HepG2 (cell line): ENCODE results near the gene ZNF112. TPM values are rescaled to one million over a fixed set of nuclear protein-coding genes. Genes with fewer than 3 reads are reported as not detected.
A peak's percentile ranks its signal among the peaks of the same experiment; 100 is the strongest.

ENCODE experiments used
- ATAC-seq: fragments of 200-7000 bp; cut with Tn5 transposase; 3 replicates; pipeline ENCODE4 v1.9.1; 2020; ENCODE audit warnings: mild to moderate bottlenecking, moderate library complexity
- BruUV-seq: library from RNA; stranded (reverse); fragments of 400-500 nt; replicated peaks from 2 replicates; lab custom pipeline; 2021; lab: Mats Ljungman, UMichigan
- CTCF ChIA-PET: fragments of 300-600 bp; formaldehyde crosslinking; extraction: SDS; loops from one replicate; lab custom pipeline; 2021; ENCODE audit warnings: low total read pairs, inconsistent platforms, low intra/inter-chr PET ratio; lab: Yijun Ruan, JAX
- POLR2A ChIA-PET: fragments of 350-600 bp; sonication (Branson Sonifier 250); formaldehyde crosslinking; loops from one replicate; lab custom pipeline; 2020; ENCODE audit warnings: antibody characterized with exemption, inconsistent platforms; lab: Yijun Ruan, JAX
- DNase-seq: peaks from one replicate; pipeline ENCODE4 v3.0.0-alpha.2; 2015; ENCODE audit warnings: low spot score
- FAIRE-seq: peaks from 3 replicates; lab custom pipeline; 2011; peaks lifted over from hg19 to GRCh38; lab: Jason Lieb, UNC
- H2AFZ ChIP-seq: one replicate; pipeline ENCODE4 v1.6.1; 2011; ENCODE audit warnings: low read length, inconsistent platforms
- H3K27ac ChIP-seq: fragments of 300-600 bp; 3 replicates; pipeline ENCODE4 v1.8.0; 2011; ENCODE audit warnings: mixed run types, mild to moderate bottlenecking, mixed read lengths, low read length, inconsistent platforms; ENCODE audit not compliant: insufficient read depth; ENCODE audit errors: extremely low read length
- H3K27me3 ChIP-seq, 2 experiments: fragments of 200-600 bp in 1 of 2; 2 replicates in 1 of 2; 3 replicates in 1 of 2; pipeline versions ENCODE4 v1.6.0 to v1.8.0; 2011; ENCODE audit warnings: low read length in 2 of 2, mild to moderate bottlenecking in 2 of 2, moderate library complexity in 2 of 2, inconsistent platforms in 1 of 2; ENCODE audit not compliant: insufficient read depth in 2 of 2, control insufficient read depth in 1 of 2
- H3K36me3 ChIP-seq, 2 experiments: fragments of 200-600 bp in 1 of 2; replicated peaks in 1 of 2; 2 replicates in 1 of 2; 3 replicates in 1 of 2; pipeline versions ENCODE4 v1.5.1 to v1.8.0; 2011; ENCODE audit warnings: low read length in 2 of 2, inconsistent platforms in 1 of 2; ENCODE audit not compliant: insufficient read depth in 2 of 2, control insufficient read depth in 1 of 2
- H3K4me1 ChIP-seq: 2 replicates; pipeline ENCODE4 v1.5.1; 2012; ENCODE audit warnings: low read length, inconsistent platforms; ENCODE audit not compliant: insufficient read depth
- H3K4me2 ChIP-seq: 2 replicates; pipeline ENCODE4 v1.6.0; 2011; ENCODE audit warnings: low read depth, low read length, inconsistent platforms
- H3K4me3 ChIP-seq, 3 experiments: fragments of 200-600 bp in 1 of 3; sonication (generic), shearing (Covaris generic) in 1 of 3; replicated peaks in 1 of 3; 2 replicates each; pipeline ENCODE4 v1.5.1; 2011 to 2016; ENCODE audit warnings: low read length in 3 of 3, inconsistent platforms in 2 of 3, low read depth in 2 of 3, mild to moderate bottlenecking in 2 of 3, control low read depth in 1 of 3, mixed read lengths in 1 of 3; ENCODE audit not compliant: insufficient read depth in 1 of 3
- H3K79me2 ChIP-seq: one replicate; pipeline ENCODE4 v1.6.1; 2011; ENCODE audit warnings: low read length, inconsistent platforms; ENCODE audit not compliant: insufficient read depth
- H3K9ac ChIP-seq: 2 replicates; pipeline ENCODE4 v1.6.0; 2011; ENCODE audit warnings: mild to moderate bottlenecking, low read depth, low read length, inconsistent platforms; ENCODE audit not compliant: insufficient read depth
- H3K9me3 ChIP-seq: 2 replicates; pipeline ENCODE4 v1.5.1; 2012; ENCODE audit warnings: mild to moderate bottlenecking, low read length
- H4K20me1 ChIP-seq: 2 replicates; pipeline ENCODE4 v1.6.0; 2011; ENCODE audit warnings: inconsistent platforms, mild to moderate bottlenecking, low read length, moderate library complexity; ENCODE audit not compliant: insufficient read depth
- ARNT ChIP-seq: fragments of 450-650 bp; IDR thresholded peaks from 2 replicates; pipeline ENCODE4 v1.6.1; 2017
- CBX5 ChIP-seq: sonication (generic); formaldehyde crosslinking; IDR thresholded peaks from 2 replicates; pipeline ENCODE4 v1.4.0; 2020; ENCODE audit warnings: missing genetic modification reagents, borderline replicate concordance
- GATAD2A ChIP-seq: IDR thresholded peaks from 2 replicates; pipeline ENCODE4 v1.6.1; 2016
- HMGXB3 ChIP-seq: sonication (generic); formaldehyde crosslinking; IDR thresholded peaks from 2 replicates; pipeline ENCODE4 v1.4.0; 2020; ENCODE audit warnings: missing genetic modification reagents, borderline replicate concordance
- HOXA5 ChIP-seq: sonication (generic); formaldehyde crosslinking; IDR thresholded peaks from 2 replicates; pipeline ENCODE4 v1.4.0; 2020; ENCODE audit warnings: missing genetic modification reagents
- MAX ChIP-seq: IDR thresholded peaks from 2 replicates; pipeline ENCODE4 v1.6.1; 2012; ENCODE audit warnings: inconsistent platforms
- NFYC ChIP-seq: IDR thresholded peaks from 2 replicates; pipeline ENCODE4 v1.6.1; 2016; ENCODE audit warnings: missing genetic modification reagents, missing compliant biosample characterization
- SAP130 ChIP-seq: IDR thresholded peaks from 2 replicates; pipeline ENCODE4 v1.6.1; 2016; ENCODE audit warnings: low read depth
- SIN3A ChIP-seq: IDR thresholded peaks from 2 replicates; pipeline ENCODE4 v1.6.1; 2011; ENCODE audit warnings: low read depth, mild to moderate bottlenecking, control low read depth, low read length, borderline replicate concordance
- THAP11 ChIP-seq: IDR thresholded peaks from 2 replicates; pipeline ENCODE4 v1.6.1; 2016; ENCODE audit warnings: missing biosample characterization, missing genetic modification reagents
- YY1 ChIP-seq: IDR thresholded peaks from 2 replicates; pipeline ENCODE4 v1.6.1; 2011; ENCODE audit warnings: low read length, low read depth, moderate library complexity, mild to moderate bottlenecking; ENCODE audit not compliant: insufficient read depth, insufficient replicate concordance
- ZNF143 ChIP-seq: sonication (generic); formaldehyde crosslinking; IDR thresholded peaks from 2 replicates; pipeline ENCODE4 v1.4.0; 2020; ENCODE audit warnings: missing genetic modification reagents
- ZNF234 ChIP-seq: sonication (generic); formaldehyde crosslinking; conservative IDR thresholded peaks from 2 replicates; pipeline ENCODE4 v1.5.1; 2020; ENCODE audit warnings: mild to moderate bottlenecking, missing genetic modification reagents
- ZNF382 ChIP-seq: sonication (generic); formaldehyde crosslinking; IDR thresholded peaks from 2 replicates; pipeline ENCODE4 v1.5.0; 2020; ENCODE audit warnings: missing genetic modification reagents, mild to moderate bottlenecking, borderline replicate concordance
- ZNF687 ChIP-seq: sonication (generic); formaldehyde crosslinking; IDR thresholded peaks from 2 replicates; pipeline ENCODE4 v1.5.1; 2020; ENCODE audit warnings: mild to moderate bottlenecking, missing genetic modification reagents, moderate library complexity
- ZSCAN12 ChIP-seq: sonication (generic); formaldehyde crosslinking; IDR thresholded peaks from 2 replicates; pipeline ENCODE4 v1.9.0; 2021; ENCODE audit warnings: mild to moderate bottlenecking, missing genetic modification reagents
- WGBS: methylation state at CpG from one replicate; pipeline ENCODE4 v1.1.6; 2017; ENCODE audit warnings: low lambda C conversion rate; 5-methylcytosine and 5-hydroxymethylcytosine counted together
- in situ Hi-C: cut with HindIII; loops from 2 replicates; pipeline ENCODE4 v1.10.0; 2017; ENCODE audit warnings: low pct_unique_long_range_greater_than_20kb; ENCODE audit not compliant: extremely low pct_ligation_motif_present
- intact Hi-C: fragments of 100-400 bp; cut with micrococcal nuclease; formaldehyde crosslinking; loops from one replicate; pipeline ENCODE4 v1.10.0; 2022; ENCODE audit not compliant: unreplicated experiment
- polyA plus RNA-seq, 8 experiments: library from polyadenylated mRNA; depleted of rRNA in 3 of 8; stranded (reverse) in 7 of 8; unstranded in 1 of 8; fragments of >200 nt; fragmentation: Illumina TruSeq in 4 of 8; extraction: Trizol in 4 of 8; gene quantifications; 2 replicates each; pipeline versions ENCODE4 v1.2.1 to v1.2.3, GENCODE V29; 2011 to 2016; ENCODE audit warnings: low read depth in 4 of 8, missing spikeins in 1 of 8, mixed read lengths in 1 of 8; ENCODE audit not compliant: insufficient read depth in 1 of 8
- total RNA-seq, 5 experiments: library from RNA; depleted of rRNA; stranded (reverse); fragments of >200 nt; fragmentation: Illumina TruSeq; extraction: Trizol; gene quantifications; 2 replicates each; pipeline ENCODE4 v1.2.3, GENCODE V29; 2016; ENCODE audit warnings: low read depth in 1 of 5

ZNF112 gene
- total and polyA plus RNA-seq, 2 of the 13 experiments (the other 11 are each of a cell fraction or from before 2014, with no cell fraction given): 1.8 to 3.6 TPM

GRCh38 chr19:44401139-44402115 lies 44.9 kb upstream of the ZNF112 start, which contains the start of gene ZNF285:
Gene ZNF285, minus strand, starts transcription at chr19:44401608. Its CDS starts 4,395 bp downstream, at chr19:44397213.
- BruUV-seq: TSS peak; percentile 75
- H3K4me2 ChIP-seq: peak within 1 kb of the TSS; percentile 67
- 30% methylated on average over 37 of the region's 43 CpGs for WGBS
- intact Hi-C loops: no loop called here
- DNase-seq: peak; percentile 84
- ATAC-seq: peak; percentile 95
- FAIRE-seq: no peak
- H3K36me3 ChIP-seq: no peaks in the 10 kb centered on the region
- CTCF ChIA-PET: no interaction called here
- peak within 1 kb of the TSS; percentile 77 for H2AFZ ChIP-seq
- no peaks in the 10 kb centered on the region for H3K27me3 ChIP-seq
- H3K9me3 ChIP-seq: peaks cover 34% of the 10 kb centered on the region
- no peaks in the 10 kb centered on the region for H3K79me2 ChIP-seq
- in situ Hi-C loops: no loop called here
- POLR2A ChIA-PET: no interaction called here
- peak within 1 kb of the TSS; percentile 61 to 76 (median 74) for H3K4me3 ChIP-seq
- H3K27ac ChIP-seq: no peak within 1 kb of the TSS
- peak within 1 kb of the TSS; percentile 26; the same call in 1 of the 2 replicates for H3K9ac ChIP-seq
- no peaks in the 10 kb centered on the region for H3K4me1 ChIP-seq
- no peaks in the 10 kb centered on the region for H4K20me1 ChIP-seq
- TF ChIP-seq HMGXB3 (CRISPR knock-in tag) (peak; percentile 89), SIN3A (0 out of 2 replicates have a peak, but pooled peaks have one; percentile 38), HOXA5 (CRISPR knock-in tag) (no peak), ZNF687 (CRISPR knock-in tag) (peak; percentile 49), THAP11 (CRISPR knock-in tag) (peak; percentile 97), ZSCAN12 (no peak), ZNF143 (CRISPR knock-in tag) (peak; percentile 91), ZNF382 (CRISPR knock-in tag) (no peak), MAX (peak; percentile 70), CBX5 (0 out of 2 replicates have a peak, but pooled peaks have one; percentile 29), GATAD2A (CRISPR knock-in tag) (no peak), ZNF234 (CRISPR knock-in tag) (no peak), NFYC (CRISPR knock-in tag) (peak; percentile 73), YY1 (peak; percentile 74), SAP130 (CRISPR knock-in tag) (peak; percentile 52; the same call in 1 of the 2 replicates), ARNT (no peak)
